Ishikawa (cell line): Measurements from ENCODE around the gene SSR2.

Experiments
- CEBPB ChIP-seq: IDR thresholded peaks from 2 replicates; pipeline ENCODE4 v1.6.1; 2012
- CREB1 ChIP-seq: IDR thresholded peaks from 2 replicates; pipeline ENCODE4 v1.6.1; 2012; ENCODE audit warnings: low read depth
- EGR1 ChIP-seq: IDR thresholded peaks from 2 replicates; pipeline ENCODE4 v1.6.1; 2012
- EP300 ChIP-seq: IDR thresholded peaks from 2 replicates; pipeline ENCODE4 v1.6.1; 2012; ENCODE audit warnings: borderline replicate concordance
- FOXM1 ChIP-seq: IDR thresholded peaks from 2 replicates; pipeline ENCODE4 v1.6.1; 2012; ENCODE audit warnings: low read depth, borderline replicate concordance
- NFIC ChIP-seq: IDR thresholded peaks from 2 replicates; pipeline ENCODE4 v1.6.1; 2012
- RAD21 ChIP-seq: IDR thresholded peaks from 2 replicates; pipeline ENCODE4 v1.6.1; 2012; ENCODE audit warnings: low read depth
- TAF1 ChIP-seq: IDR thresholded peaks from 2 replicates; pipeline ENCODE4 v1.6.1; 2012; ENCODE audit warnings: low read depth, mild to moderate bottlenecking
- TCF12 ChIP-seq: IDR thresholded peaks from 2 replicates; pipeline ENCODE4 v1.6.1; 2012; ENCODE audit warnings: low read depth
- TEAD4 ChIP-seq: IDR thresholded peaks from 2 replicates; pipeline ENCODE4 v1.6.1; 2012
- YY1 ChIP-seq: IDR thresholded peaks from 2 replicates; pipeline ENCODE4 v1.6.1; 2012; ENCODE audit warnings: low read depth
- ZBTB7A ChIP-seq: IDR thresholded peaks from 2 replicates; pipeline ENCODE4 v1.6.1; 2012; ENCODE audit warnings: low read depth
- TF ChIP-seq, protein P1 (sequence below): IDR thresholded peaks from 2 replicates; pipeline ENCODE4 v1.6.1; 2012
- TF ChIP-seq, protein P2 (sequence below): IDR thresholded peaks from 2 replicates; pipeline ENCODE4 v1.6.1; 2012; ENCODE audit warnings: low read depth, mild to moderate bottlenecking
- TF ChIP-seq, protein P3 (sequence below): IDR thresholded peaks from 2 replicates; pipeline ENCODE4 v1.6.1; 2012

The SSR2 gene

DNA sequence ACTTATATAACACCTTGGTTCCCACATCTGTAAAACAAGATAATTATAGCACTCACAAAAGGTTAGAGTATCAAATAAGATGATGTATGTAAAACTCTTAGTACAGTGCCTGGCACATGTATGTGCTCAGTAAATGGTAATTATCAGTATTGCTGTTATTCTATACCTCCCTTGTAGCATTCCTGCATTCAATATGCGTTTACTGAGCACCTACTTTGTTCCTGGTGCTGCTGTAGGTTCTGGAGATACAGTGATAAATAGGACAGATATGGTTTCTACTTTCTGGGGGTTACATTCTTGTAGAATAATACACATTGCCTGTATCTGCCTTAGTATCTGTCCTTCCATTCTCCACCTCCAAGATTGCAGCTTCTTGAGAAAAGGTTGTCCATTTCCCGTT lies 1.2 kb upstream of the SSR2 start:
- TF ChIP-seq CEBPB (no peak), ZBTB7A (no peak), RAD21 (no peak), YY1 (no peak), FOXM1 (no peak), TEAD4 (no peak), TAF1 (no peak), EGR1 (no peak)

DNA sequence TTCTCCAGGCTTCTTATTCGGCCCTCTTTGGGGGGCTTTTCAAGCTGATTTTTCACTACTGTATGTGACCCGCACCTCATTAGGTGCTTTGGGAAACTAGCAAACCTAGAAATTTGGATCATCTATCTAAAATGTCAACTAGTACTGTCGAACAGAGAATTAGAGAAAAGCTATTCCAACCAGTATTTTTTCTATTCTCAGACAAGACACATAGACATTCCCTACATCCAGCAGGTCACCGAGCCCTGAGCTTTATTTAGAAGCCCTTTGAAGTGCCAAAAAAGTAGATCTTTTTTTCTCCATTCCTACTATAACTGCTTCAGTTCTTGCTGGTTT lies 310 bp upstream of the SSR2 start:
- no peak for TF ChIP-seq CEBPB
- no peak for TF ChIP-seq TAF1
- no peak for TF ChIP-seq TEAD4
- TF ChIP-seq RAD21, result no peak
- TF ChIP-seq FOXM1, result no peak
- TF ChIP-seq, protein P1, sequence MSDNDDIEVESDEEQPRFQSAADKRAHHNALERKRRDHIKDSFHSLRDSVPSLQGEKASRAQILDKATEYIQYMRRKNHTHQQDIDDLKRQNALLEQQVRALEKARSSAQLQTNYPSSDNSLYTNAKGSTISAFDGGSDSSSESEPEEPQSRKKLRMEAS, result no peak
- TF ChIP-seq NFIC, result no peak
- TF ChIP-seq EGR1, result no peak
- TF ChIP-seq EP300, result no peak
- TF ChIP-seq, protein P2, sequence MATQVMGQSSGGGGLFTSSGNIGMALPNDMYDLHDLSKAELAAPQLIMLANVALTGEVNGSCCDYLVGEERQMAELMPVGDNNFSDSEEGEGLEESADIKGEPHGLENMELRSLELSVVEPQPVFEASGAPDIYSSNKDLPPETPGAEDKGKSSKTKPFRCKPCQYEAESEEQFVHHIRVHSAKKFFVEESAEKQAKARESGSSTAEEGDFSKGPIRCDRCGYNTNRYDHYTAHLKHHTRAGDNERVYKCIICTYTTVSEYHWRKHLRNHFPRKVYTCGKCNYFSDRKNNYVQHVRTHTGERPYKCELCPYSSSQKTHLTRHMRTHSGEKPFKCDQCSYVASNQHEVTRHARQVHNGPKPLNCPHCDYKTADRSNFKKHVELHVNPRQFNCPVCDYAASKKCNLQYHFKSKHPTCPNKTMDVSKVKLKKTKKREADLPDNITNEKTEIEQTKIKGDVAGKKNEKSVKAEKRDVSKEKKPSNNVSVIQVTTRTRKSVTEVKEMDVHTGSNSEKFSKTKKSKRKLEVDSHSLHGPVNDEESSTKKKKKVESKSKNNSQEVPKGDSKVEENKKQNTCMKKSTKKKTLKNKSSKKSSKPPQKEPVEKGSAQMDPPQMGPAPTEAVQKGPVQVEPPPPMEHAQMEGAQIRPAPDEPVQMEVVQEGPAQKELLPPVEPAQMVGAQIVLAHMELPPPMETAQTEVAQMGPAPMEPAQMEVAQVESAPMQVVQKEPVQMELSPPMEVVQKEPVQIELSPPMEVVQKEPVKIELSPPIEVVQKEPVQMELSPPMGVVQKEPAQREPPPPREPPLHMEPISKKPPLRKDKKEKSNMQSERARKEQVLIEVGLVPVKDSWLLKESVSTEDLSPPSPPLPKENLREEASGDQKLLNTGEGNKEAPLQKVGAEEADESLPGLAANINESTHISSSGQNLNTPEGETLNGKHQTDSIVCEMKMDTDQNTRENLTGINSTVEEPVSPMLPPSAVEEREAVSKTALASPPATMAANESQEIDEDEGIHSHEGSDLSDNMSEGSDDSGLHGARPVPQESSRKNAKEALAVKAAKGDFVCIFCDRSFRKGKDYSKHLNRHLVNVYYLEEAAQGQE, result no peak
- TF ChIP-seq TCF12, result no peak
- no peak for TF ChIP-seq CREB1
- TF ChIP-seq ZBTB7A, result no peak
- TF ChIP-seq YY1, result no peak
- TF ChIP-seq, protein P3, sequence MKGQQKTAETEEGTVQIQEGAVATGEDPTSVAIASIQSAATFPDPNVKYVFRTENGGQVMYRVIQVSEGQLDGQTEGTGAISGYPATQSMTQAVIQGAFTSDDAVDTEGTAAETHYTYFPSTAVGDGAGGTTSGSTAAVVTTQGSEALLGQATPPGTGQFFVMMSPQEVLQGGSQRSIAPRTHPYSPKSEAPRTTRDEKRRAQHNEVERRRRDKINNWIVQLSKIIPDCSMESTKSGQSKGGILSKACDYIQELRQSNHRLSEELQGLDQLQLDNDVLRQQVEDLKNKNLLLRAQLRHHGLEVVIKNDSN, result no peak

DNA sequence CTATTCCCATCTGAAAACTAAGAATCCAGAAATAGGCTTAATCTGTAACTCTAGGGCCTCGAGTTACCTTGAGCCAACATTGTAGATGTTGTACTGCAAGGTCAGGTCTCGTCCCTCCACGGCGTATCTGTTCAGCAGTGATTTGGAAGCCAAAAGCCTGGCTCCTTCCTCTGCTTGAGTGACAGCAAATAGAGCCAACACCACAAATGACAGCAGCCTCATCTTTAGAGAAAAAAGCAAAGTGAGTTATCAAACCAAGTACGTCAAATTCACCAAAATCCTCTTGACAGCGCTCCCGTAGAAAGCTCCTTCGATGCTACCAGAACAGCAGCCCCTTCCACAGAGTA lies 832 bp downstream of the SSR2 start:
- TF ChIP-seq NFIC (no peak), TCF12 (no peak), CEBPB (no peak), YY1 (no peak), TAF1 (no peak), FOXM1 (no peak), EP300 (no peak)
- TF ChIP-seq, protein P3, result no peak
- TF ChIP-seq, protein P1, result no peak

DNA sequence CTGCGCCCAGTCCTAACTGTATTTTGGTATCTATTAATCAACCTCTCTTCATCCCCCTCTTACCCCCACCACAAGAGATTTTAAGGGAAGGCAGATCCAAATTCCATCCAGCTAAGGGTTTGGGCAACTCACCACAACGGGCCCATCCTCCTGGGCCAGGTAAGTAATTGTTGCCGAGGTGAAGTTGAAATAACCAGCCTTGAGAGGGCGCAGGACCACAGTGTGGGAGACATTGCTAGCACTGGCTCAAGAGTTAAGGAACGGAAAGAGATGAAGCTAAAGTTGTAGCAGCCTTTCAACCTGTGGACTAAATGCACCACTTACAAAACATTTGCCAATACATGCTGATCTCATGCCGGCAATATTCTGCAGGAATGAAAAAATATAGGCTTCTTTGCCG lies 5.9 kb downstream of the SSR2 start:
- no peak for TF ChIP-seq EGR1
- TF ChIP-seq, protein P2, result no peak
- TF ChIP-seq TEAD4, result no peak
- TF ChIP-seq NFIC, result no peak
- TF ChIP-seq CREB1, result no peak
- no peak for TF ChIP-seq CEBPB
- TF ChIP-seq YY1, result no peak
- TF ChIP-seq, protein P1, result no peak
- TF ChIP-seq ZBTB7A, result no peak
- no peak for TF ChIP-seq TAF1
- TF ChIP-seq EP300, result no peak
- TF ChIP-seq, protein P3, result no peak

DNA sequence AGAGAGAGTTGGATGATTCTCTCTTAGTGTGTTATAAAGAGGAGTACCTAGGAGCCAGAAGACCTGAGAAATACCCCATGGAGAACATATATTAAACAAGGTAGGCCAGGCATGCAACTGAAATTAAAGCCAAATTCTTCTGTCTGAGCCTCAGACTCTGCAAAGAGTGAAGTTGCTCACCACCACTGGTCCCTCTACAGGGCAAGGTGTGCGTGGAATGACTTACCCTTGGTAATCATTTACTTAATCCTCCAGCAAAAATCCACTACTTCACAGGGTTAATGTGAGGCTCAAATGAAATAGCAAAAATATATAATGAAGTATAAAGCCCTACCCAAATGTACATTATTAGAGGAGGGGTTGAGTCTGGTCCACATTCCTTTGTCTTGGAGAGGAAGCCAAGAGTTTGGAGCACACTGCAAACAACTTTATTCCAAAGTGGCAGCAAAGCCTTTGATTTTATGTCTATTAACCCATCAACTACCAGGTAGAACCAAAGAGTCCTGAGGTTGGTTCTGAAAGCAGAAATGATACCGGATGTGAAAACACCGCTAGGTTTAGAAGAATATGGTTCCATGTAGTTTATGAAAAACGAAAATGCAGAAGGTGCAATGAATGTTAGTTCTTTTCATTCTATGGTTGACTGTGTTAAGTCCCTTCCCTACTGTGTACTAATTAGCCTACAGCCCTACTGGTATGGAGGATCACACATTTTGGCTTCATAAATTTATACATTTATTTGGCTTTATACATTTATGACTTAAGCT lies 8.5 kb downstream of the SSR2 start:
- TF ChIP-seq CREB1, result no peak
- TF ChIP-seq TCF12, result no peak
- no peak for TF ChIP-seq CEBPB
- TF ChIP-seq, protein P3, result no peak
- TF ChIP-seq ZBTB7A, result no peak
- TF ChIP-seq, protein P2, result no peak
- TF ChIP-seq EGR1, result no peak
- TF ChIP-seq FOXM1, result no peak
- no peak for TF ChIP-seq NFIC
- no peak for TF ChIP-seq RAD21
- no peak for TF ChIP-seq EP300
- TF ChIP-seq, protein P1, result no peak
- TF ChIP-seq TAF1, result no peak
- TF ChIP-seq YY1, result no peak
- TF ChIP-seq TEAD4, result no peak
